OCI-LY1 (cell line): Measurements from ENCODE around the gene ZNF407.

Source experiments
- CTCF ChIP-seq: fragments of 200-600 bp; sonication (generic), shearing (Covaris generic); IDR thresholded peaks from 2 replicates; pipeline ENCODE4 v1.5.1; 2017; ENCODE audit warnings: mild to moderate bottlenecking, antibody characterized with exemption, low read length, moderate library complexity, mixed read lengths
- EZH2 ChIP-seq: fragments of 200-600 bp; sonication (generic), shearing (Covaris generic); IDR thresholded peaks from 2 replicates; pipeline ENCODE4 v1.8.0; 2017; ENCODE audit warnings: borderline replicate concordance, mixed run types, mild to moderate bottlenecking, antibody characterized with exemption, low read length, moderate library complexity, mixed read lengths

GRCh38 chr18:75047240-75047961 lies 449.7 kb downstream of the ZNF407 start:
- no peak for TF ChIP-seq CTCF
- TF ChIP-seq EZH2: no peak
